Measurements from ENCODE around the gene ZNF280D. TPM values are rescaled to one million over a fixed set of nuclear protein-coding genes. Genes with fewer than 3 reads are reported as not detected.
"Not testable (repeated sequence)": the region's sequence is repeated elsewhere in the genome, so short reads cannot be mapped to it uniquely, and the experiment has no call there.

The ZNF280D gene
- total RNA-seq, 1 donor from 2014 or later: 25.9 TPM

DNA sequence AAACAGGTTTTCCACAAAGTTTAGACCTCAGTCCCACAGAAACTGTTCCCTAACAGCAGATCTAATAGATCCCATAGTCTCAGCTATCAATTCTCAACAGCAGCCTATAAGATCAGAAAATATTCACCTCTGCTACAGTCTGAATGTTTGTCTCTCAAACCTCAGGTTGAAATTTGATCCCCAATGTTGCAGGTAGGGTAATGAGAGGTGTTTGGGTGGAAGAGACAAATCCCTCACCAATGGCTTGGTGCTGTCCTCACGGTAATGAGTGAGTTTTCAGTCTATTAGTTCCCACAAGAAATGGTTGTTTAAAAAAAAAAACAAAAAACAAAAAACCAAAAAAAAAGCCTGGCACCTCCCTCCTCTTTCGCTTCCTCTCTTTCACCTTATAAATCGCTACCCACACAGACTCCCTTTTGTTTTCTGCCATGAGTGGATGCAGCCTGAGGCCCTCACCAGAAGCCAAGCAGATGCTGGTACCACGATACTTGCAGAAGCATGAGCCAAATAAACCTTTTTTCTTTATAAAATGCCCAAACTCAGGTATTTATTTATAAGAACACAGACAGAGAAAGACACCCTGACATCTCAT lies 14.2 kb downstream of the ZNF280D start:
- no peak overlapping the region for H3K27ac Mint-ChIP-seq
- intact Hi-C loops (cut with micrococcal nuclease): no loop called here
- peaks cover 21% of the 10 kb centered on the region for H3K36me3 Mint-ChIP-seq (ENCODE audit: low read depth)
- no peak overlapping the region for H3K4me3 Mint-ChIP-seq
- H3K9me3 Mint-ChIP-seq: peaks cover 6% of the 10 kb centered on the region
- H3K27me3 Mint-ChIP-seq: no peaks in the 10 kb centered on the region
- peaks cover 21% of the 10 kb centered on the region for H3K4me1 Mint-ChIP-seq
- no peak for DNase-seq

DNA sequence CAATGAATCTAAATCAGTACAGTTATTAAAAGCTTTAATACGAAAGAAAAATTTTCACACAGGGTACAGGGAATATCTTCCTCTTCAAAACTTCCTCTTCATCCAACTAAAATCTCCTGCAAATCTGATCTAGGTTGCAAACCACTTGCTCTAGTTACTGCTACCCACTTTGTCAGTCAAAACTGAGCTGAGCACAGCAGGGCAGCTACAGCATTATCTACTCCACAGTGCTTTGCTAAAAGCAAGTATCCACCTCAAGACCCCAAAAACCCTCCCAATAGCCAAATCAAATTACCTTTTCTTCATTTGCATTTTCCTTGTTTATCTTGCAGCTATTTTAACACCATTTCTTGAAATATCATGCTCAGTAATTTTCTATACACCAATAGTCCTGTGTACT lies 14.7 kb downstream of the ZNF280D start:
- Mint-ChIP-seq H3K36me3 (ENCODE audit: low read depth) (peaks cover 17% of the 10 kb centered on the region), H3K27me3 (no peaks in the 10 kb centered on the region), H3K27ac (no peak overlapping the region), H3K4me1 (peaks cover 16% of the 10 kb centered on the region), H3K4me3 (no peak overlapping the region), H3K9me3 (peaks cover 2% of the 10 kb centered on the region)
- no peak for DNase-seq
- intact Hi-C loops (cut with micrococcal nuclease): no loop called here

DNA sequence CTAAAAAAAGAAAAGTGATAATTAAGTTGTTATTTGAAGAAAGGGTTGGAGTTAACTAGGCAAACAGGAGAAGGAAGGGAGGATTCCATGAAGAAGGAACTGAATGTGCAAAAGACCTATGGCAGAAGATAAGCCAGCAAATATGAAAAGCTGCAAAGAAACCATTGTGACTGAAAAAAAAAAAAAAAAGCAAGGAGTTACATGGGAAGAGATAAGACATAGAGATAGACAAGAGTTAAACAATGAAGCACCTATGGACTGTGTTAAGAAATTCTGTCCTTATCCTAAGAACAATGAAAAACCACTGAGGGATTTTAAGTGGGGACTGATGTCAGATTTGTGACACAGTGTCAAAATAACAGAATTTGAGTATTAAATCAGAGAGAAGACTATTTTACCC lies 17.0 kb downstream of the ZNF280D start:
- Mint-ChIP-seq H3K27me3 (no peaks in the 10 kb centered on the region), H3K27ac (no peak overlapping the region), H3K9me3 (no peaks in the 10 kb centered on the region), H3K4me1 (peaks cover 11% of the 10 kb centered on the region), H3K36me3 (ENCODE audit: low read depth) (peaks cover 8% of the 10 kb centered on the region), H3K4me3 (no peak overlapping the region)
- DNase-seq: no peak
- intact Hi-C loops (cut with micrococcal nuclease): no loop called here

DNA sequence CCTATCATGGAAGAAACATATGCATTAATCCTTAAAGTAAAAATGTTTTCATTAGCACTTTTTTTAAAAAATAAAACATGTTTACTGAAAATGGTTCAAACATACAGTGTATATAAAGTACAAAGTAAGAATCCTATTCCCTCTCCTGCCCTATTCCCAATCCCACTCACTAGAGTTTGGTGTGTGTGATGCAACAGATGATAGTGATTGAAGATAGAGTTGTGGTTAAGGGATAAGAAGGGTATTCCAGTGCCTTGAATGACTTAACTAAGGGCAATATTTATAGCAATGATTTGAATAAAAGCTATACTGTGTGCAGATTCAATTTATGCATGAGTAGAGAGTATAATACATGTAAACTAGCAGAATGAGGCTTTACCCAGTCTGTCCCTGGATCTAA lies 18.1 kb downstream of the ZNF280D start:
- Mint-ChIP-seq H3K4me3 (no peak overlapping the region), H3K27me3 (no peaks in the 10 kb centered on the region), H3K9me3 (no peaks in the 10 kb centered on the region), H3K27ac (no peak overlapping the region), H3K36me3 (ENCODE audit: low read depth) (peaks cover 8% of the 10 kb centered on the region), H3K4me1 (peaks cover 10% of the 10 kb centered on the region)
- intact Hi-C loops (cut with micrococcal nuclease): no loop called here
- DNase-seq: no peak

- H3K9me3 Mint-ChIP-seq; intact Hi-C loops (cut with micrococcal nuclease); H3K4me3 Mint-ChIP-seq; H3K27ac Mint-ChIP-seq; DNase-seq; H3K27me3 Mint-ChIP-seq; H3K4me1 Mint-ChIP-seq: not testable (repeated sequence)
- H3K36me3 Mint-ChIP-seq (ENCODE audit: low read depth): peaks cover 19% of the 10 kb centered on the region
These were observed 23.8 kb downstream of the ZNF280D start for GRCh38 chr15:56709502-56709901.

DNA sequence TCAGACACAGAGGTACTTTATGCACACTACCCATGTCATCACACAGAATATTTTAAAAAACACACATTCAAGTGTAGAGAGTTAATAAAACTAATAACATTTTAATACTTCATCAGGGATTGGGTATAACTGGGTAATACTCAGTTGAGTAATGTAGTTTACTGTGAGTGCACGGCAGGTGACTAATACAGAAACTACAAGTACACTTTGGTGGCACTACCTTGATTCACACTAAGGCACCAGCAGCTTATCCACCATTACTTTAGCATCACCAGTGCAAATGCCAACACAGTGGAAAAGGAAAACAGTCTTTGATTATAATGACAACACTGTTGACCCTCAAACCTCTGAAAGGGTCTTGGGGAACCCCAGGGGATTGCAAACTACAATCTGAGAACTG lies 33.6 kb downstream of the ZNF280D start:
- H3K27ac Mint-ChIP-seq: no peak overlapping the region
- intact Hi-C loops (cut with micrococcal nuclease): no loop called here
- no peaks in the 10 kb centered on the region for H3K9me3 Mint-ChIP-seq
- peaks cover 28% of the 10 kb centered on the region for H3K36me3 Mint-ChIP-seq (ENCODE audit: low read depth)
- H3K4me1 Mint-ChIP-seq: no peaks in the 10 kb centered on the region
- no peak for DNase-seq
- H3K4me3 Mint-ChIP-seq: no peak overlapping the region
- H3K27me3 Mint-ChIP-seq: no peaks in the 10 kb centered on the region

DNA sequence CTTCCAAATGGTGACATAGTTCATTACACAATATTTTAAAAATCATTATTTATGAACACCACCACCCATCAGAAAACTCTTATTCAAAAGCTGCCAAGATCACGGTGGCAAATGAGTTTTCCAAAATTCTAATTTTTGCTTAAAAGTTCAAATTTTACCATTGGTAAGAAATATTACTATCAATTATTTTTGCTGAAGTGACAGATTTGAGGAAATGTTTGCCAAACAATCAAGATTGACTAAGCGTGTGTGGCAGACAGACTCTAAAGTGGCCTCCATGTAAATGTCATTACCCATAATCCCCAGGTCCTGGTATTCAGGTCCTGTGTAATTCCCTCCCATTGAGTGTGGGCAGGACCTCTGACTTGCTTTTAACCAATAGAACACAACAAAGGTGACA lies 35.0 kb downstream of the ZNF280D start:
- intact Hi-C loops (cut with micrococcal nuclease): no loop called here
- no peak overlapping the region for H3K27ac Mint-ChIP-seq
- no peak overlapping the region for H3K4me3 Mint-ChIP-seq
- peaks cover 19% of the 10 kb centered on the region for H3K36me3 Mint-ChIP-seq (ENCODE audit: low read depth)
- no peak for DNase-seq
- no peaks in the 10 kb centered on the region for H3K9me3 Mint-ChIP-seq
- H3K27me3 Mint-ChIP-seq: no peaks in the 10 kb centered on the region
- peaks cover 3% of the 10 kb centered on the region for H3K4me1 Mint-ChIP-seq

DNA sequence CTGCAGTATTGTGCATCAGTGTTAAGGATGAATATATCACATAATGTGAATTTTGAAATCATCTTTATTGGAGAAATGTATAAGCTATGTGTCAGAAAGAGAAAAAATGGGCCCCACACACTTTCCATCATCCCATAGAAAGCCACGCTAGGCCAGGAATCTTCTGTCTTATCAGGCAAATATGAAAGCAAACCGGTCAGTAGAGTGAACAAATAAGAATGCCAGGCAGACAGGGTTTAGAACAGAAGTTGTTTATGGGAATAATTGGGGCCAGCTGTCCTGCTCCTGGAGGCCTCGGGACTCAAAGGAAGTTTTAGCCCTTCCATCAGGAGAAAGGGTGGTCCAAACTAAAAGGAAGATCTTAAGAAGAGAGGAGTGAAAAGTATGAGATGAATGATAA lies 39.5 kb downstream of the ZNF280D start:
- H3K4me1 Mint-ChIP-seq: peaks cover 3% of the 10 kb centered on the region
- H3K36me3 Mint-ChIP-seq (ENCODE audit: low read depth): peaks cover 10% of the 10 kb centered on the region
- intact Hi-C loops (cut with micrococcal nuclease): no loop called here
- H3K9me3 Mint-ChIP-seq: no peaks in the 10 kb centered on the region
- H3K27ac Mint-ChIP-seq: no peak overlapping the region
- H3K4me3 Mint-ChIP-seq: no peak overlapping the region
- no peak for DNase-seq
- H3K27me3 Mint-ChIP-seq: no peaks in the 10 kb centered on the region

GRCh38 chr15:56690733-56691132 lies 42.6 kb downstream of the ZNF280D start:
- Mint-ChIP-seq H3K9me3 (no peaks in the 10 kb centered on the region), H3K36me3 (ENCODE audit: low read depth) (peaks cover 13% of the 10 kb centered on the region), H3K27me3 (no peaks in the 10 kb centered on the region), H3K4me1 (peaks cover 3% of the 10 kb centered on the region), H3K4me3 (no peak overlapping the region), H3K27ac (no peak overlapping the region)
- intact Hi-C loops (cut with micrococcal nuclease): no loop called here
- DNase-seq: no peak

DNA sequence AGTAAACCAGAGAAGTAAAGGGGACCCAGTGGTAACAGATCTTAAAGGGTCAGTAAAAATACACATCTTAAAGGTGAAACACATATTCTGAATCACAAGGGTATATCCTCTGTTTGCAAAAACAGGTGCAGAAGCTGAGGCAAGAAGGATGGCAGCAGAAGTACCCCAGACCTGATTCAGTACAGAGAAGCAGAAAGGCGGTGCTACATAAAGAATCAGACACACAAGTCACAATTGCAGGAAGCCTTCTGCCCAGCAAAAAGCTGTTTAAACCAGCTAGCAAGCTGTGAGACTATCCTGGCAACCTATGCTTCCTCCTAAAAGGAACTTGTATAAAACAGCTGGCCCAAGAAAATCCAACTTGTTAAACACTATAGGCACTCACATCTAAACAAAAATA lies 49.4 kb downstream of the ZNF280D start:
- Mint-ChIP-seq H3K4me3 (no peak overlapping the region), H3K27ac (no peak overlapping the region), H3K27me3 (no peaks in the 10 kb centered on the region), H3K4me1 (no peaks in the 10 kb centered on the region), H3K36me3 (ENCODE audit: low read depth) (peaks cover 14% of the 10 kb centered on the region), H3K9me3 (no peaks in the 10 kb centered on the region)
- DNase-seq: no peak
- intact Hi-C loops (cut with micrococcal nuclease): no loop called here

DNA sequence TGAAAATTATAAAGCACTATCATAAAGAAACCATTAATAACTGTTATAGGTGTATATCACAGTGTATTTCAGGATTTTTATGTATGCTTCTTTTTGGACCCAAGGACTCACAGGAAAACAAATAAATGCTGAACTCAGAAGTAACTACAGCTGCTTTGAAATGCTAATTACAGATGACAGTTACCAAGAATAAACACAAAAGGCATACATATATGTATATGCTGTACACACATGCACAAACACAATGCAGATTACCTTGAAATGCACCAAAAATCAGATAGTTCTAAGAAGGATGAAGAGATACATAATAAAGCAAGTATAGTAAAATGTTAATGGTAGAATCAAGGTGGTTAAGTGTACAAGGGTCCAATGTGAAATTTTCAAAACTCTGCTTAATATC lies 52.2 kb downstream of the ZNF280D start:
- DNase-seq: no peak
- Mint-ChIP-seq H3K9me3 (no peaks in the 10 kb centered on the region), H3K27ac (no peak overlapping the region), H3K4me1 (no peaks in the 10 kb centered on the region), H3K36me3 (ENCODE audit: low read depth) (peaks cover 20% of the 10 kb centered on the region), H3K4me3 (no peak overlapping the region), H3K27me3 (no peaks in the 10 kb centered on the region)
- intact Hi-C loops (cut with micrococcal nuclease): no loop called here

DNA sequence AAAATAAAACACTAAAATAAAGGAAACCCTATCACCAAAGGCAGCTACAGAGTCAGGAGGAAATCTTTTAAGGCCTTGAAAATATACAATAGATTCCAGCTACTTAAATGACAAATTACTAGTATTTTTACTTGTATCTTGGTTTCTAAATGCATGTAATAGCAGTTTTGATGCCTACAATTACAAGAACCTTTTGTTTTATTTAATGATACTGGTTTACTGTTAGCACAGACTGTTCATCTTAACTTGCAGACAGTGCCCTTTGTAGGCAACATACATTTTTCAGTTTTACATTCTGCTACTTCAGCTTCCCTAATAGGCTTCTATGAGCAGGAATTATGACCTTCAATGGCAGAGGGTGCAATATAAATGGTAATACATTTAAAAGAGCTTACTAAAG lies 54.1 kb downstream of the ZNF280D start:
- DNase-seq: no peak
- intact Hi-C loops (cut with micrococcal nuclease): no loop called here
- Mint-ChIP-seq H3K27ac (no peak overlapping the region), H3K36me3 (ENCODE audit: low read depth) (peaks cover 29% of the 10 kb centered on the region), H3K27me3 (no peaks in the 10 kb centered on the region), H3K9me3 (no peaks in the 10 kb centered on the region), H3K4me3 (no peak overlapping the region), H3K4me1 (no peaks in the 10 kb centered on the region)

DNA sequence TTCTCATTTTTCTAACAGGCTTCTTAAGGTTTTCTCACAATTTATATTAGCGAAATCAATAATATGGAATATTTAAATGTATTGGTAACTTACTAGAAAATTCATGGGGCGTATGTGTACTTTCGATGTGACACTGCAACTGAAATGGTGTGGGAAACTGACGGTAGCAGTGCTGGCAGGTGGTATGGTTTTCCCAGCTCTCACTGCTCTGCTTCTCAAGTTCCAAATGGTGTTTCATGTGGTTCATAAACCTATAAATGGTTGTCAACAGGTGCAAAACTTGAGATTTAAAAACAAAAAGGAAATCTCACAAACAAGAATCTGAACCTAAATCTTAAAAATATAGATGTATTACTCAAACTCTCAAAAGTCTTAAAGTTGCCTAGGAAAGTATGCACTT lies 54.7 kb downstream of the ZNF280D start:
- intact Hi-C loops (cut with micrococcal nuclease): no loop called here
- Mint-ChIP-seq H3K4me1 (no peaks in the 10 kb centered on the region), H3K27ac (no peak overlapping the region), H3K36me3 (ENCODE audit: low read depth) (peaks cover 31% of the 10 kb centered on the region), H3K9me3 (peaks cover 1% of the 10 kb centered on the region), H3K27me3 (no peaks in the 10 kb centered on the region), H3K4me3 (no peak overlapping the region)
- DNase-seq: no peak

DNA sequence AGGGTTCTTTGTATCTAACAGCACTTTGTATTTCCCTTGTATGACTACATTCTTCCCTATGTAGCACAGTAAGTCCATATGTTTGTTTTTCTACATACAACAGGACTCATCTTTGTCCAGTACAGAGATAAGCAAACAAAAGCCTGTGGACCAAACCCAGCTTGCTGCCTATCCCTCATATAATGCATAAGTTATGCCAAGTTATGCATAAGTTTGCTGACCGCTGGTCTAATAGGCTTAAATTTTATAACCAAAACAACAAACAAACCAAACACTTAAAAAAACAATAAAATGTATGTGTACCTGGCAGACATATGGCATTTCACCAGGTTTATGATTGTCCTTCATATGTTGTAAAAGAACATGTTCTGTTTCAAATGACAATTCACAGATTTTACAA lies 56.0 kb downstream of the ZNF280D start:
- Mint-ChIP-seq H3K4me3 (no peak overlapping the region), H3K27me3 (no peaks in the 10 kb centered on the region), H3K27ac (no peak overlapping the region), H3K9me3 (peaks cover 6% of the 10 kb centered on the region), H3K36me3 (ENCODE audit: low read depth) (peaks cover 37% of the 10 kb centered on the region), H3K4me1 (no peaks in the 10 kb centered on the region)
- intact Hi-C loops (cut with micrococcal nuclease): no loop called here
- DNase-seq: no peak

- Mint-ChIP-seq H3K4me3 (no peak overlapping the region), H3K27ac (no peak overlapping the region), H3K9me3 (peaks cover 6% of the 10 kb centered on the region), H3K27me3 (no peaks in the 10 kb centered on the region), H3K36me3 (ENCODE audit: low read depth) (peaks cover 37% of the 10 kb centered on the region), H3K4me1 (no peaks in the 10 kb centered on the region)
- intact Hi-C loops (cut with micrococcal nuclease): no loop called here
- DNase-seq: no peak
These were observed 57.4 kb downstream of the ZNF280D start for GRCh38 chr15:56675930-56676329.
